Activated CD4-positive, alpha-beta T cell treated with anti-CD3 and anti-CD28 coated beads, Interleukin-2, amount 50 U/mL, for 4 hours (primary cell): ENCODE data around the gene TXNDC12.
"Not testable (repeated sequence)": the region's sequence is repeated elsewhere in the genome, so short reads cannot be mapped to it uniquely, and the experiment has no call there.

Source experiments
- DNase-seq, 2 experiments: peaks; one replicate each; pipeline ENCODE4 v3.0.0-alpha.2; 2020

The TXNDC12 gene

DNA sequence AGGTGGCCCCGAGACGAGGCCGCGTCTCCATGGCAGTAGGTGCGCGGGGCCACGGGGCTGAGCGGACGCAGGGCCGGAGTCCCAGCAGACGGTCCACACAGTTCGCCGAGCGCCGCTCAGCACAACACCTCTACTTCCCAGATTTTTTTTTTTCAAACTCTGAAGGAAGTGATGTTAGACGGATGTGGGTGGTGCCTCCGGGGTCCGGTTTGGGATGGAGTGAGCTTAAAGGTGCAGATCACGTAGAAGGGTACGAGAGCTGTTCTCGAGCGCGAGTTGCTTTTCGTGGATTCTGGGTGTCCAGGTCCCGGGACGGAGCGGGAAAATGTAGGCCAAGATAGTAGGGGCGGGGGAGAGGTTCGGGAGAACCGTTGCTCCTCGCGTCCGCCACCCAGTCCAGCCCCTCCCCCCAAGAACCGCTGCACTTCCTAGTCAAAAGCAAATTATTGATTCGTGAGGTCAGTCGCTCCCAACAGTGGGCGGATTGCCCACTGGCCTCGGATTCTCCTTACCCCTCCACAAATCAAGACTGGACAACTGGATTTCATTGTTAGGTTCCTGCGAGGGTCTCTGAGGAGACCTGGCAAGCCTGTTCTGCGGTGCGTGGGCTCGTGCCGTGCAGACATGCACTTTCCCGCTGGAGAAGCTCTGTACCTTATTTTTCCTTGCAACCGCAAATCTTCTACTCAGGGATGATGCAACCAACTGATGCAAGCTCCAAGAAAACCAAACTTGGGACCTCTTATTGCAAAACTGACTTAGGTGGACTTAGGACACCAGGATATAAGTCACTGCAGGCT is at the start of gene TXNDC12:
Gene TXNDC12 (minus strand): TSS at position 126 of the 800 bp plus-strand sequence. CDS start 95 bp downstream, at position 31.
- peak; percentile 46 to 48 for DNase-seq

DNA sequence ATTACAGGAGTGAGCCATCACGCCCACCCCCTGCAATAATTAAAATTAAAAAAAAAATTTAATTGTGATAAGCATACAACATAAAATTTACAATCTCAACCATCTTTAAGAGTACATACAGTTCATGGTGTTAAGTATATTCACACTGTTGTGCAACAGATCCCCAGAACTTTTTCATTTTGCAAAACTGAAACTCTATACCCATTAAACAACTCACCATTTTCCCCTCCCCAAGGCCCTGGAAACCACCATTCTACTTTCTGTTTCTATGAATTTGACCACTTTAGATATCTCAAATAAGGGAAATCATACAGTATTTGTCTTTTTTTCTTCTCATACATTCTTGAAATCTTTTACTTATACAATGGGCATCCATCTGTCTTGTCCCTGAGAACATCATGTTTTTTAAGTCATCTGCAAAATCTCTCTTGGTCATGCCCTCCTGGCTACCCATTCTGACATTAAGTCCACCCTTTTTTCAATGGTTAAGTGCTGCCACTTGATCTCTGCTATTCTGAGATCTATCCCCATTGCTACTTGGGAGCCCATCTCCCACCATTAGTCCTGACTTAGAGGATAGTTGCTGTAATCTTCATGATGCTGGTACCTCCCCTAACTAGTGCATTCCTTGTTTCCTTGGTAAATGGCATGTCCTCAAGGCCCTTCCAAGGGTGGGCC is 47.5 kb upstream of the TXNDC12 start:
- DNase-seq = no peak

DNA sequence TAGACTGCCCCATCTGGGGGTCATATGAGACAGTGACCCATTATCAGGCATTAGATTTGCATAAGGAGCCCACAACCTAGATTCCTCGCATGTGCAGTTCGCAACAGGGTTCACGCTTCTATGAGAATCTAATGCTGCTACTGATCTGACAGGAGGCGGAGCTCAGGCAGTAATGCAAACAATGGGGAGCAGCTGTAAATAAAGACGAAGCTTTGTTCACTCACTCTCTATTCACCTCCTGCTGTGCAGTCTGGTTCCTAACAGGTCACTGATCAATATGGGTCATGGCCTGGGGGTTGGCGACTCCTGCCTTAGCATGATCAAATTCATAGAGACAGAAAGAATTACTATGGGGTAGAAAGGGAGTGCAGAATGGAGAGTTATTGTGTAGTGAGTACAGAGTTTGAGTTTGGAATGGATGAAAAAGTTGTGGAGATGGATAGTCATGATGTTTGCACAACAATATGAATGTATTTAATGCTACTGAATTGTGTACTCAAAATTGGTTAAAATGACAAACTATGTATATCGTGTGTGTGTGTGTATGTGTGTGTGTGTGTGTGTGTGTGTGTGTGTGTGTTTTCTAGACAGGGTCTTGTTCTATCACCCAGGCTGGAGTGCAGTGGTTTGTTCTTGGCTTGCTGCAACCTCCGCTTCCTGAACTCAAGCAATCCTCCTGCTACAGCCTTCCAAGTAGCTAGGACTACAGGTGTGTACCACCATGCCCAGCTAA is 43.3 kb upstream of the TXNDC12 start:
- no peak for DNase-seq

DNA sequence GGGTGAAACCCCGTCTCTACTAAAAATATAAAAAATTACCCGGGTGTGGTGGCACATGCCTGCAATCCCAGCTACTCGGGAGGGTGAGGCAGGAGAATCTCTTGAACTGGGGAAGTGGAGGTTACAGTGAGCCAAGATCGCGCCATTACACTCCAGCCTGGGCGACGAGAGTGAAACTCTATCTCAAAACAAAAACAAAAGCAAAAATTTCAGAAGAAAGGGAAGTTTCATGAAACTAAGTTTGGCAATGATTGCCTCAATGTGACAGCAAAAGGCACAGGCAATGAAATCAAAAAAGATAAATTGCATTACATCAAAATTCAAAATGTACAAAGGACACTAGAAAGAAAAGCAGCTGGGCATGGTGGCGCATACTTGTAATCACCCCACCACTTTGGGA is 41.2 kb upstream of the TXNDC12 start:
- DNase-seq = no peak

DNA sequence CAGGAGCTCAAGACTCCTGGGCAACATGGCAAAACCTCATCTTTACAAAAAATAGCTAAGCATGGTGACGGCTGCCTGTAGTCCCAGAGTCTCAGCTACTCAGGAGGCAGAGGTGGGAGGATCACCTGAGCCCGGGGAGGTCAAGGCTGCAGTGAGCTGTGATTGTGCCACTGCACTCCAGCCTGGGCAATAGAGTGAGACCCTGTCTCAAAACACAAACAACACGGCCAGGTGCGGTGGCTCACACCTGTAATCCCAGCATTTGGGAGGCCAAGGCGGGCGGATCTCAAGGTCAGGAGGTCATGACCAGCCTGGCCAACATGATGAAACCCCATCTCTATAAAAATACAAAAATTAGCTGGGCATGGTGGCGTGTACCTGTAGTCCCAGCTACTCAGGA is 39.3 kb upstream of the TXNDC12 start:
- not testable (repeated sequence) for DNase-seq

DNA sequence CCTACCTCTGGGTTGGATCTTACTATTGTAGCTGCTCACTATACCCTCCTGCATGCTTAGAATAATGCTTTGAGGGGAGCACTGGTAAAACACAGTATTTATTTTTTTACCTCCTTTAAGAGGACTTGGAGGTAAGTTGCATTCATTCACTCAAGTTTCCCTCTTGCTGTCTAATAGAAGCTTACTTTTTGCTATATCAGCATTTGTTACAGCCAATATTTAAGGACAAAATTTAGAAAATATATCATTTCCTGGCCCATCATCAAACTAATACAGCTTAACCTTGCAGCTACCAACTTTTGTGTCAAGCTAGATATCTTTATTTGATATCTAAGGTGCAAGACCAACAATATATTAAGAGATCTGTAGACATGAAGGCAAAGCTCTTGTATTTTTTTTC is 32.9 kb upstream of the TXNDC12 start:
- not testable (repeated sequence) for DNase-seq

DNA sequence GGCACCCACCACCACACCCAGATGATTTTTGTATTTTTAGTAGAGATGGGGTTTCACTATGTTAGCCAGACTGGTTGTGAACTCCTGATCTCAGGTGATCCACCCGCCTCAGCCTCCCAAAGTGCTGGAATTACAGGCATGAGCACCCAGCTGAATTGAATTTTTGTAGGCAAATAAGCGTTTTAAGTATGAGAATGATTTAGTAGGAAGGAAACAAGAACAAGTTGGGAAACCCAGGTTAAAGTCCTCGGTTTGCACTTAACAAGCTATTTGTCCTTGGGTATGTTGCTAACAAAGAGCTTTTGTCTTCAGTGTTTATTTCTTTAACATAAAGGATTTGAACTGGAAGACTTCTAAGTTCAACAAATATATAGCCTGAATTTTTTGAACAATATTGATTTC is 25.0 kb upstream of the TXNDC12 start:
- no peak for DNase-seq

DNA sequence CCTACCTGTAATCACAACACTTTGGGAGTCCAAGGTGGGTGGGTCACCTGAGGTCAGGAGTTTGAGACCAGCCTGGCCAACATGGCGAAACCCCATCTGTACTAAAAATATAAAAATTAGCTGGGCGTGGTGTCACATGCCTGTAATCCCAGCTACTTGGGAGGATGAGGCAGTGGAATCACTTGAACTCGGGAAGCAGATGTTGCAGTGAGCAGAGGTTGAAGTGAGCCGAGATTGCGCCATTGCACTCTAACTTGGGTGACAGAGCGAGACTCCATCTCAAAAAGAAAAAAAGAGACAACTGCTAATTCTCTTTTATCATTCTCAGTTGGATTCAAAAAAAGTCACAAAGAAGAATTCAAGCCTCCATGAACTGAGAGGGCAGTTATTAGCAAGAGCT is 22.3 kb upstream of the TXNDC12 start:
- not testable (repeated sequence) for DNase-seq

DNA sequence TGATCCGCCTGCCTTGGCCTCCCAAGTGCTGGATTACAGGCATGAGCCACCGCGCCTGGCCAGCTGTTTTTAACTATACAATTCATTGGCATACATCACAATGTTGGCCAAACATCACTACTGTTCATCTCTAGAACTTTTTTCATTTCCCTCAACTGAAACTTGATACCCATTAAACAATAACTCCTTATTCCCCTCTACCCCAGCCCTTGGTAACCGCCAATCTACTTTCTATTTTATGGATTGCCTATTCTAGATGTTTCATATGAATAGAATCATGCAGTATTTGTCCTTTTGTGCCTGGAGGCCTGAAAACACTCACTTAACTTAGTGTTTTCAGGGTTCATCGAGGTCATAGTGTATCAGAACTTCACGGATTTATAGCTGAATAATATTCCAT is 17.3 kb upstream of the TXNDC12 start:
- no peak for DNase-seq

DNA sequence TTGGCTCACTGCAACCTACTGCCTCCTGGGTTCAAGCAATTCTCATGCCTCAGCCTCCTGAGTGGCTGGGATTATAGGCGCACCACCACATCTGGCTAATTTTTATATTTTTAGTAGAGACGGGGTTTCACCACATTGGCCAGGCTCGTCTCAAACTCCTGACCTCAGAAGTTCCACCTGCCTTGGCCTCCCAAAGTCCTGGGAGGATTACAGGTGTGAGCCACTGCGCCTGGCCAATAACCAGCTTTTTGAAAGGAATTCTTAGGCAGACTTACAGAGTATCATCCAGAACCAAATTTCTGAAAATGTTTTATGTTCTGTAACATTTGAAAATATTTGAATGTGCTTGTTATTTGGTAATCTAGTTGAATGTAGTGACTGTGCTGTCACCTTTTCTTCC is 15.7 kb upstream of the TXNDC12 start:
- no peak for DNase-seq

DNA sequence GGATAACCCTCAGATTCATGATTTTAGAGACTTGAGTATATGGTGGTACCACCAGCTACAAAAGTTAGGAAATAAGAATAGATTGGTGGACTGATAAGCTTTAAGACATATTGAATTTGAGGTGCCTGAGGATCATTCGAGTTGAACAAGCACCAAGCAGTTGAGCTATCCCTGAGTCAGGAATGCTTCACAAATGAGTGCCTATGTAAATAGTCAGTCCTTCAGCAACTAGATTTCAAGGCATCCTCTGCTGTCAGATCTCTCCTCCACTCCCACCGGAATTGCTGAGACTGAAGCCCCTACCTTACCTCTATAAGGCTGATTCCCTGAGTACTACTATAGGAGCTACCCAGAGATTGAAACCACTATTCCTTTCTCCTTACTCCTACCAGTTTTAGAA is 8.2 kb upstream of the TXNDC12 start:
- DNase-seq = no peak

DNA sequence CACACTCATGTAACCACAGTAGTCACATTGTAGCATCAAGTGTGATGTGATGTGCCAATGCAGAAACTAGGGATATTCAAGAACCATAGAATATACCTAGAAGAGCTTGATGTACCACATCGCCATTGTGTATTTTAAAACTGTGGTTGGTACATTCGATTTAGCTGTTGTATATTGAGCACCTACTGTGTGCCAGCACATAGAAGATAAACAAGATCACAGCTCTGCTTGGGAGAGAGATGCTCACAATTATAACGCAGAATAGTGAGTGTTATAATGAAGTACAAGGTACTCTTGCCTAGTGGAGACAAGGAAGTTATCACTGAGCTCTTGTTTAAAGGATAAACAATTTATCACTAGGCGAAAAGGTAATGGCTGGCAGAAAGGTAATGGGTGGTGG is 5.8 kb upstream of the TXNDC12 start:
- no peak for DNase-seq

DNA sequence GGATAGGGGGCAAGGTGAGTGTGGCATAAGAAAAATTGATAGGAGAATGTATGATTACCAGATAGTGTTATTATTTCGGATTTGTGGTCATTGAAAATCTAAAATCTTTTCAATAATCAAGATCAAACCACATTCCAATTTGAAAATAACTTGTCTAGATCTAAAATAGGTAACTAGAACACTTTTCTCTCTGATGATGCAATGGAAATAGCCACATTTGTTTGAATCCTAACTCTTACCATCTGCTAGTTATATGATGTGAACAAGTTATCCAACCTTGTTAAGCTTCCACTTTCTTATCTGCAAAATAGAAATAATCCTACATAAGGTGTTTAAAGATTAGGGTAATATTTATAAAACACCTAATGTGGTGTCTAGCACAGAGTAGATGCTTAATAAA is 4.9 kb upstream of the TXNDC12 start:
- DNase-seq = no peak

DNA sequence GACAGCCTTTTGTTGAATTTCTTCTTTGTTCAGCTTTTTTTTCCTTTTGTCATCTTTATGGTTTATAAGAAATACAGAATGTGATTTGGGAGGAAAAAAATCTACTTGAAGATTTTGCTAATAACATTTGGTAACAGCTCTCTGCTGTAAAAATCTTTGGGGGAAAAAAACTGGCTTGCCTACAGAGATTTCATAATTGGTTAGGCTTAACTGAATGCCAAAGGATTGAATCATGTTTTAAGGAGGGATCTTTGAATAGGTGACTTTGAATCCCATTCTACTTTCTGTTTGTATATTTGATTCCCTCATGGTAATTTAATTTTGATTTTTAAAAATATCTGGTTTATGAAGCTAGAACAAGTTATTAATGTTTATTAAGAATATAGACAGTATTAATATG is 4.3 kb upstream of the TXNDC12 start:
- DNase-seq = no peak

DNA sequence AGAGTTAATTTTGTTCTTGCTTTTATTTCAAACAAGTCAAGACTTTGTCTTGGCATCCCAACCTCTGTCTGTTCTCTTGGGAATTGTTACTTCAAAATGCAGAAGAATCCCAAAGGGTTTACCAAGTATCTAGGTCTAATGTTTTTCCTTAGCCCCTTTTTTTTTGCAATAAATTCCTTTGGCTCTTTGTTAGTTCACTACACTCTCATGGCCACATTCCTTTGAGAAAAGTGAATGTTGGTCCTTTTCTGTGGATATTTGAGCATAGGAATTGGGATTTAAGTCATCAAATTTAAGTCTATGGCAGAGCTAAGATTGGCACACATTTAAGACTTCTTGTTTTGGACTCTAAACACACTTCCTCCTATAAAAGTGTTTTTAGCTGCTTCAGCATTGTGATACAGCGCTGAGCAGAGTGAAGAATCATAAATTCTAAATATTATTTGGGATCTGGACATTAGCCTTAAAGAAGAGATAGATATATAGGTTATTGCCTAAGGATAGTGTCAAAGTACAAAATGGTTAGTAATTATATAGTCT is 3.0 kb upstream of the TXNDC12 start:
- DNase-seq = no peak

DNA sequence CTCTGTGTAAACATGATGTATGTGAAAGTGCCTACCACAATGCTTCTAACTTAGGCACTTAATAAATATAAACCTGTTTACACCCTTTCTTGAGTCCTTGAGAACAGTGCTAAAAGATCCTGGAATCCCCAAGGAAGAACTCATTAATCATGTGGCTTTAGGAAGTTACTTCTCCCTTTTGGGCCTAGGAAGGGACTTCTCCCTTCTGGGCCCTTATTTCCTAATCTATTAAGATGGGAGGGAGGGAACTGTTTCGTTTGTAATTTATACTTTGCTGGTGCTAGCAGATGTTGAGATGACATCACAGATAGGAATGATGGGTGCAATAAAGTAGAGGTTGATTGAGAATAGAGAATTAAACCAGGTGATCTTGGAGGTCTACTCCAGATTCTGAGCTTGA is 2.3 kb upstream of the TXNDC12 start:
- no peak for DNase-seq

DNA sequence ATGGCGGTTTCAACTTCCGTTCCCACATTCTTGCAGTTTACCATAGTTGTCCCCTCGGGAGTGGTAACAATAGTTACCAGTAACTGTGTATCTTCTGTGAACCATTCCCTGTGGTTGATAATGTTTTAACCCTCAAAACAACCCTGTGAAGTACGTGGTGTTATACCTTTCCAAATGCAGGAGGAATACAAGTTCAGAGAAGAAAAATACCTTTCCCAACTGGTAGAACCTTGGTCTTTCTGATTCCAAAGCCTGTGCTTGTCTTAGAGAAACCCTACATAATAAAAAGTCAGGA is 1.9 kb upstream of the TXNDC12 start:
- DNase-seq = no peak

DNA sequence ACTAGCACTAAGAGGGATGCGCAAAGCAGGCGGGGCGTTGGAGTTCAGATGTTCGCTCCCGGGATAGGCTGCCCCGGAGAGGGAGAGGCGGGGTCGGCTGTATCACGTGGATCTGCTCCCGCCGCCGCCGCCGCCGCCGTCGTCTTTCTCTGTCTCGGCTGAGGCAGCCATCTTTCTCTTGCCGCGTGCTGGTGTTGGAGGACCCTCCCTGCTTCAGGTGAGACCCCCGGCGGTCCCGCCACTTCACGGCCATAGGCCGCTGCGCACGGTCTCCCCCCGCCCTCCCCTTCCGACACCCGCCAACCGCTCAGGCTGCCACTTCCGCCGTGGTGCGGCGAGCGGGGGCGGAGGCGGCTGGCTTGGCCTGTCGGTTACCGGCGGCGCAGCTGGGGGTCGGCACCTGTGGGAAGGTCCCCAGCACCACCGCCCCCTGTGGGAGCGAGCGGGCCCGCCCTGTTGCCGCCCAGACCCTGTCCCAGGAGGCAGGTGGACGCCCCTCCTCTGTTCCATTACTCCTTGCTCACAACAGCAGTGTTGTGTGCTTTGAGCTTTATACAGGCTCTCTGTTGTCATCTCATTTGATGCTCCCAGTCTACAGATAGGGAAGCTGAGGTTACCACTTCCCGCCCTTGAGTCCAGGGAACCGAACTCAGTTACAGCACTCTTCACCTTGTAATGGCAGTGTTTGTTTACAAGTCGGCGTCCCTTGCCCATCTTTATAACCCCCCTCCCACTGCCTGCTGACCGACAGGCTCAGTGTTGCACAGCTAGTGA is 1.4 kb upstream of the TXNDC12 start, which contains the start of gene BTF3L4:
Gene BTF3L4 (plus strand): TSS at position 133 of the 774 bp plus-strand sequence. CDS start 3,553 bp downstream, outside the sequence.
- peak; percentile 92 for DNase-seq

DNA sequence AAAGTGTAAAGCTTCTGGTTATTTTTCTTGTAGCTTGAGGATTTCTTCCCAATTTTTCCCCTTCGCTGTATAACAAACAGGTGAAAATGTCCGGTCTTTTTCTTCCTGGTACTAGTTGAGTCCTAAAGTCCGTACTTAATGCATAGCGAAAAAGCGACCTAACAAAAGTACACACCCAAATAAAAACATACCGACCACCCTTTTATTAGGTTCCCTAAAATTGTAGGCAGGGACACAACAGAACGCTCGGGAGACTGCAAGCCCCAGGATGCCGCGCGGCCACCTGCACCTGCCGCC is 823 bp upstream of the TXNDC12 start:
- no peak for DNase-seq

DNA sequence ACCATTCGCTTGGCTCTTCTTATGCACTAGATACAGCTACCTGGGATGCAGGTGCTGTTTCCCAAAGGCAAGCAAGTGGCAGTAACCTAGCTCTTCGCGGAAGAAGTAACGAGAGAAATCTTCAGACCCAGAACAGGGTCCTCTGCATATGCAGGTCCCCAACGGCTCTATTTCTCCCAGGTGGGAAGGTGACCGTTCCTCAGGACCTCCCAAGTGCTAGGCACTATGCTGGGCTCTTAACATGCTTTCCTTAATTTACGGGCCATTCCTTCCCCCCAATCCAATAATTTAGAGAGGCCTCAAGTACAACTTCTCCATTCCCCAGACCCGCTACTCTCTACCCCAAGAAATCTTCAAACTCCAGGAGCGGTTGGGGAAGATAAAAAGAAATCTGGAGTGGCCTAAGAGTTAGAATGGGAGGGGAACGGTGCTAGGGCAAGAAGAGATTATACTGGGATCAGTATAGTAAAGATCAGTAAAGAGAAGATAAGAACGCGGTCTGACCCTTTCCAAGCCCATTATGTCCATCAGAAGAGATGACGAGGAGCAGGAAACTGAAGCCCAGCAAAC is 410 bp downstream of the TXNDC12 start:
- no peak for DNase-seq

DNA sequence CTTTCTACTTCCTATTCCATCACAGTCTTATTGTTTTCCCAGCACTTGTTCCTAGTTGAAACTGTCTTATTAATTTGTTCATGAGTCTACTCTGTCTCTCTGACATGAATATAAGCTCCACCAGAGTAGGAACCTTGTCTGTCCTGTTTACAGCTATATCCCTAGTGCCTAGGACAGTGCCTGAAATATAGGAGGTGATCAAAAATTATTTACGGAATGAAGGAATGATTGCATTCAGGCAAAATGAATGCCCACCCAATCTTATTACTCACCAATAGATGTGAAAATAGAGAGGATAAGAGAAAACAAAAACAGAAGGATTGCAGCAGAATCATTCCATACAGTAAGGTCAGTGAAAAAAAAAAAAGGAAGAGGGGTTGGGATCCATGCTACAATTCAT is 1.1 kb downstream of the TXNDC12 start:
- no peak for DNase-seq

DNA sequence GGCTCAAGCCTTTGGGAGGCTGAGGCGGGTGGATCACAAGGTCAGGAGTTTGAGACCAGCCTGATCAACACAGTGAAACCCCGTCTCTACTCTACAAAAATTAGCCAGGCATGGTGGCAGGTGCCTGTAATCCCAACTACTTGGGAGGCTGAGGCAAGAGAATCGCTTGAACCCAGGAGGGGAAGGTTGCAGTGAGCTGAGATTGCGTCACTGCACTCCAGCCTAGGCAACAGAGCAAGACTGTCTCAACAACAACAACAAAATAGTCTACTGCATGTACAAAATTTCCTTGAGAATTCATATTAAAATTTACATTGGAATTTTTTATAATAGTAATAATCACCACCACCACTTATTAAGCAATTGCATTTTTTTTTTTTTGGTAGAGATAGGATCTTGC is 5.7 kb downstream of the TXNDC12 start:
- DNase-seq = not testable (repeated sequence)
